C4-2B (cell line): ENCODE data around the gene NOVA2.

Experiments
- ZFX ChIP-seq: fragments of 450-650 bp; IDR thresholded peaks from 2 replicates; pipeline ENCODE4 v1.6.1; 2017
- TF ChIP-seq, protein P1 (sequence below): fragments of 450-650 bp; conservative IDR thresholded peaks from 2 replicates; pipeline ENCODE4 v1.5.1; 2017; ENCODE audit warnings: mild to moderate bottlenecking

GRCh38 chr19:46014534-46014933 is 40.9 kb upstream of the NOVA2 start:
- TF ChIP-seq, protein P1, sequence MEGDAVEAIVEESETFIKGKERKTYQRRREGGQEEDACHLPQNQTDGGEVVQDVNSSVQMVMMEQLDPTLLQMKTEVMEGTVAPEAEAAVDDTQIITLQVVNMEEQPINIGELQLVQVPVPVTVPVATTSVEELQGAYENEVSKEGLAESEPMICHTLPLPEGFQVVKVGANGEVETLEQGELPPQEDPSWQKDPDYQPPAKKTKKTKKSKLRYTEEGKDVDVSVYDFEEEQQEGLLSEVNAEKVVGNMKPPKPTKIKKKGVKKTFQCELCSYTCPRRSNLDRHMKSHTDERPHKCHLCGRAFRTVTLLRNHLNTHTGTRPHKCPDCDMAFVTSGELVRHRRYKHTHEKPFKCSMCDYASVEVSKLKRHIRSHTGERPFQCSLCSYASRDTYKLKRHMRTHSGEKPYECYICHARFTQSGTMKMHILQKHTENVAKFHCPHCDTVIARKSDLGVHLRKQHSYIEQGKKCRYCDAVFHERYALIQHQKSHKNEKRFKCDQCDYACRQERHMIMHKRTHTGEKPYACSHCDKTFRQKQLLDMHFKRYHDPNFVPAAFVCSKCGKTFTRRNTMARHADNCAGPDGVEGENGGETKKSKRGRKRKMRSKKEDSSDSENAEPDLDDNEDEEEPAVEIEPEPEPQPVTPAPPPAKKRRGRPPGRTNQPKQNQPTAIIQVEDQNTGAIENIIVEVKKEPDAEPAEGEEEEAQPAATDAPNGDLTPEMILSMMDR, result no peak
- TF ChIP-seq ZFX, result no peak
